ENCODE results near the gene ADGRG3.
A peak's percentile ranks its signal among the peaks of the same experiment; 100 is the strongest.

ADGRG3 gene

GRCh38 chr16:57693550-57693949 is 25.4 kb downstream of the ADGRG3 start:
- Histone ChIP-seq H3K4me2 (ENCODE audit: low read length, poor library complexity, severe bottlenecking) (no peak overlapping the region), H3K36me3 (ENCODE audit: control insufficient read depth in 1 of 2, insufficient read depth in 2 of 2, low read depth in 1 of 2, low read length in 2 of 2) (no peaks in the 10 kb centered on the region), H2BK120ac (ENCODE audit: low read depth, low read length) (no peak overlapping the region), H3K4ac (ENCODE audit: low read depth in 1 of 2, low read length in 2 of 2) (no peak overlapping the region), H3K14ac (ENCODE audit: low read length in 2 of 2) (no peak overlapping the region), H3K27ac (ENCODE audit: low read length, poor library complexity, severe bottlenecking) (no peak overlapping the region), H2BK12ac (ENCODE audit: low read length in 2 of 2) (no peak overlapping the region), H3K4me3 (ENCODE audit: insufficient read depth in 1 of 2, low read depth in 1 of 2, low read length in 2 of 2) (no peak overlapping the region), H3K23ac (ENCODE audit: low read length in 2 of 2) (no peak overlapping the region), H3K4me1 (ENCODE audit: control insufficient read depth, insufficient read depth, low read depth, low read length) (peaks cover 6% of the 10 kb centered on the region), H4K8ac (ENCODE audit: low read length) (no peak overlapping the region), H2BK15ac (ENCODE audit: low read depth, poor library complexity, severe bottlenecking) (no peak overlapping the region), H3K9ac (ENCODE audit: low read length) (no peak overlapping the region), H3K79me1 (replicated peaks; ENCODE audit: low read length, poor library complexity, severe bottlenecking) (no peaks in the 10 kb centered on the region), H2BK5ac (ENCODE audit: low read depth, low read length, poor library complexity, severe bottlenecking) (no peak overlapping the region), H3K9me3 (ENCODE audit: control insufficient read depth, low read length) (no peaks in the 10 kb centered on the region), H4K91ac (ENCODE audit: low read length) (no peak overlapping the region), H2AK5ac (ENCODE audit: low read length, severe bottlenecking) (no peak overlapping the region), H2AFZ (ENCODE audit: low read depth, low read length) (no peak overlapping the region), H3K18ac (ENCODE audit: low read depth in 1 of 2, low read length in 2 of 2) (no peak overlapping the region), H3K27me3 (ENCODE audit: control insufficient read depth in 1 of 2, insufficient read depth in 1 of 2, low read length in 2 of 2) (peaks cover 22 to 62% of the 10 kb centered on the region in 2 experiments)
- 59% methylated on average over 4 of the region's 4 CpGs for WGBS
- DNase-seq, result no peak

DNA sequence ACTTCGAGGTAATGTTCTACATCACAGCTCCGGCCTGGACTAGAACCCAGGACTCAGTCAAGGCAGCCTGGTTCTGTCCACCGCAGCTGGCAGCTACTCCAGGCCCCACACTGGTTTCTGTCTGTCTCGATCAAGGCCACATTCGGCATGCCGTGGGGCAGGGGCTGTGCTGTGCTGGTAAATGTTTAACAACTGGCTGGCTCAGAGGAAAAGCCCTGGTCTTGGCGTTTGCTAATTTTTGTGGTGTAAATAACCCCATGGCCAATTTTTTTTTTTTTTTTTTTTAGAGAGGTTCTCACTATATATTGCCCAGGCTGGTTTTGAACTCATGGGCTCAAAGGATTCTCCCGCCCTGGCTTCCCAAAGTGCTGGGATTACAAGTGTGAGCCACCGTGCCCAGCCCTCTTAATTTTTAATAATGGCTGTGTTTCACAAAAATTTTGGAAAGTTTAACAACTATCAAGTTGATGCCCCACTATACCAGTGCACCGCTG is 26.2 kb downstream of the ADGRG3 start:
- H2AFZ ChIP-seq (ENCODE audit: low read depth, low read length), result no peak overlapping the region
- no peak overlapping the region for H3K27ac ChIP-seq (ENCODE audit: low read length, poor library complexity, severe bottlenecking)
- H3K9me3 ChIP-seq (ENCODE audit: control insufficient read depth, low read length), result no peaks in the 10 kb centered on the region
- H3K14ac ChIP-seq (ENCODE audit: low read length in 2 of 2), result no peak overlapping the region
- H3K4ac ChIP-seq (ENCODE audit: low read depth in 1 of 2, low read length in 2 of 2), result no peak overlapping the region
- H3K36me3 ChIP-seq (ENCODE audit: control insufficient read depth in 1 of 2, insufficient read depth in 2 of 2, low read depth in 1 of 2, low read length in 2 of 2), result no peaks in the 10 kb centered on the region
- H3K18ac ChIP-seq (ENCODE audit: low read depth in 1 of 2, low read length in 2 of 2), result no peak overlapping the region
- H2BK5ac ChIP-seq (ENCODE audit: low read depth, low read length, poor library complexity, severe bottlenecking), result no peak overlapping the region
- no peak overlapping the region for H3K23ac ChIP-seq (ENCODE audit: low read length in 2 of 2)
- peaks cover 17 to 57% of the 10 kb centered on the region in 2 experiments for H3K27me3 ChIP-seq (ENCODE audit: control insufficient read depth in 1 of 2, insufficient read depth in 1 of 2, low read length in 2 of 2)
- H2BK12ac ChIP-seq (ENCODE audit: low read length in 2 of 2), result no peak overlapping the region
- H3K79me1 ChIP-seq (replicated peaks; ENCODE audit: low read length, poor library complexity, severe bottlenecking), result no peaks in the 10 kb centered on the region
- no peak for DNase-seq
- H3K4me3 ChIP-seq (ENCODE audit: insufficient read depth in 1 of 2, low read depth in 1 of 2, low read length in 2 of 2), result no peak overlapping the region
- no peak overlapping the region for H2BK120ac ChIP-seq (ENCODE audit: low read depth, low read length)
- H3K4me2 ChIP-seq (ENCODE audit: low read length, poor library complexity, severe bottlenecking), result no peak overlapping the region
- no peak overlapping the region for H3K9ac ChIP-seq (ENCODE audit: low read length)
- no peak overlapping the region for H2AK5ac ChIP-seq (ENCODE audit: low read length, severe bottlenecking)
- H4K8ac ChIP-seq (ENCODE audit: low read length), result no peak overlapping the region
- peaks cover 6% of the 10 kb centered on the region for H3K4me1 ChIP-seq (ENCODE audit: control insufficient read depth, insufficient read depth, low read depth, low read length)
- no peak overlapping the region for H4K91ac ChIP-seq (ENCODE audit: low read length)
- no peak overlapping the region for H2BK15ac ChIP-seq (ENCODE audit: low read depth, poor library complexity, severe bottlenecking)
- 63% methylated on average over 9 of the region's 10 CpGs for WGBS

GRCh38 chr16:57694725-57695679 is 26.9 kb downstream of the ADGRG3 start, which contains the start of gene DRC7:
DRC7 (plus strand) TSS chr16:57694806; CDS start chr16:57697950, 3,144 bp downstream.
- WGBS, result 52% methylated on average over 7 of the region's 8 CpGs
- Histone ChIP-seq H3K23ac (ENCODE audit: low read length in 2 of 2) (no peak within 1 kb of the TSS), H3K4me2 (ENCODE audit: low read length, poor library complexity, severe bottlenecking) (peak within 1 kb of the TSS; percentile 77), H2BK5ac (ENCODE audit: low read depth, low read length, poor library complexity, severe bottlenecking) (no peak within 1 kb of the TSS), H3K14ac (ENCODE audit: low read length in 2 of 2) (no peak within 1 kb of the TSS), H2BK15ac (ENCODE audit: low read depth, poor library complexity, severe bottlenecking) (no peak within 1 kb of the TSS), H3K36me3 (ENCODE audit: control insufficient read depth in 1 of 2, insufficient read depth in 2 of 2, low read depth in 1 of 2, low read length in 2 of 2) (no peaks in the 10 kb centered on the region), H3K4me1 (ENCODE audit: control insufficient read depth, insufficient read depth, low read depth, low read length) (peaks cover 6% of the 10 kb centered on the region), H3K79me1 (replicated peaks; ENCODE audit: low read length, poor library complexity, severe bottlenecking) (no peaks in the 10 kb centered on the region), H2AK5ac (ENCODE audit: low read length, severe bottlenecking) (no peak within 1 kb of the TSS), H2AFZ (ENCODE audit: low read depth, low read length) (peak within 1 kb of the TSS; percentile 67), H2BK12ac (ENCODE audit: low read length in 2 of 2) (no peak within 1 kb of the TSS), H3K4ac (ENCODE audit: low read depth in 1 of 2, low read length in 2 of 2) (no peak within 1 kb of the TSS), H3K18ac (ENCODE audit: low read depth in 1 of 2, low read length in 2 of 2) (no peak within 1 kb of the TSS), H3K9me3 (ENCODE audit: control insufficient read depth, low read length) (no peaks in the 10 kb centered on the region), H4K91ac (ENCODE audit: low read length) (no peak within 1 kb of the TSS), H2BK120ac (ENCODE audit: low read depth, low read length) (no peak within 1 kb of the TSS), H3K27me3 (ENCODE audit: control insufficient read depth in 1 of 2, insufficient read depth in 1 of 2, low read length in 2 of 2) (peaks cover 12 to 55% of the 10 kb centered on the region in 2 experiments), H3K27ac (ENCODE audit: low read length, poor library complexity, severe bottlenecking) (no peak within 1 kb of the TSS), H4K8ac (ENCODE audit: low read length) (peak within 1 kb of the TSS; percentile 50), H3K4me3 (ENCODE audit: insufficient read depth in 1 of 2, low read depth in 1 of 2, low read length in 2 of 2) (peak within 1 kb of the TSS in 1 of 2 experiments; percentile 37), H3K9ac (ENCODE audit: low read length) (peak within 1 kb of the TSS; percentile 71)
- peak; percentile 50 for DNase-seq

DNA sequence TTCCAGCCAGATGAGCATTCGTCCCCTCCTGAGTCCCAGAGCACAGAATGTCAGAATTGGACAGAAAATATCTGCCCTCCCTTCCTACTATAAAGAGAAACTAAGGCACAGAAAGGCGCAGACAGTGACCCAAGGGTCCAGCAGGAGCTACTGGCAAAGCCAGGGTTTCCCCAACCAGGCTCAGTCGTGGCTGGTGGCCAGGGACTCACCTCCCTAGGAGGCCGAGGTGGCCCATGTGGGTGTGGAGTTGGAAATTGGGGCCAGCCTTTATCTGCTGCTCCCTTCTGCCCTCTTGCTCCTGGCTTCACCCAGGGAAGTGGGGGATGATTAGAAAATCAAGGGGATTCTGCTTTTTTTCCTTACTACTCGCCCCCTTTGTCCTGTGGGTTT is 27.6 kb downstream of the ADGRG3 start:
- no peaks in the 10 kb centered on the region for H3K36me3 ChIP-seq (ENCODE audit: control insufficient read depth in 1 of 2, insufficient read depth in 2 of 2, low read depth in 1 of 2, low read length in 2 of 2)
- H2BK15ac ChIP-seq (ENCODE audit: low read depth, poor library complexity, severe bottlenecking), result no peak overlapping the region
- H3K9me3 ChIP-seq (ENCODE audit: control insufficient read depth, low read length), result no peaks in the 10 kb centered on the region
- no peak overlapping the region for H3K4ac ChIP-seq (ENCODE audit: low read depth in 1 of 2, low read length in 2 of 2)
- H2AK5ac ChIP-seq (ENCODE audit: low read length, severe bottlenecking), result no peak overlapping the region
- H2AFZ ChIP-seq (ENCODE audit: low read depth, low read length), result no peak overlapping the region
- no peak overlapping the region for H3K9ac ChIP-seq (ENCODE audit: low read length)
- DNase-seq, result no peak
- H2BK12ac ChIP-seq (ENCODE audit: low read length in 2 of 2), result no peak overlapping the region
- H2BK120ac ChIP-seq (ENCODE audit: low read depth, low read length), result no peak overlapping the region
- H3K14ac ChIP-seq (ENCODE audit: low read length in 2 of 2), result no peak overlapping the region
- H2BK5ac ChIP-seq (ENCODE audit: low read depth, low read length, poor library complexity, severe bottlenecking), result no peak overlapping the region
- no peak overlapping the region for H3K27ac ChIP-seq (ENCODE audit: low read length, poor library complexity, severe bottlenecking)
- no peak overlapping the region for H3K18ac ChIP-seq (ENCODE audit: low read depth in 1 of 2, low read length in 2 of 2)
- 74% methylated on average over 5 of the region's 5 CpGs for WGBS
- no peak overlapping the region for H3K23ac ChIP-seq (ENCODE audit: low read length in 2 of 2)
- H4K91ac ChIP-seq (ENCODE audit: low read length), result no peak overlapping the region
- peaks cover 9 to 51% of the 10 kb centered on the region in 2 experiments for H3K27me3 ChIP-seq (ENCODE audit: control insufficient read depth in 1 of 2, insufficient read depth in 1 of 2, low read length in 2 of 2)
- H3K4me1 ChIP-seq (ENCODE audit: control insufficient read depth, insufficient read depth, low read depth, low read length), result peaks cover 6% of the 10 kb centered on the region
- H3K4me3 ChIP-seq (ENCODE audit: insufficient read depth in 1 of 2, low read depth in 1 of 2, low read length in 2 of 2), result no peak overlapping the region
- H4K8ac ChIP-seq (ENCODE audit: low read length), result no peak overlapping the region
- no peak overlapping the region for H3K4me2 ChIP-seq (ENCODE audit: low read length, poor library complexity, severe bottlenecking)
- no peaks in the 10 kb centered on the region for H3K79me1 ChIP-seq (replicated peaks; ENCODE audit: low read length, poor library complexity, severe bottlenecking)
